Stimulated activated effector memory CD8-positive, alpha-beta T cell treated with anti-CD3 and anti-CD28 coated beads, Interleukin-12 subunit alpha, Interleukin-12 subunit beta, amount 100 ng/mL, for 72 hours (primary cell): Measurements from ENCODE around the gene PDE5A.
A peak's percentile ranks its signal among the peaks of the same experiment; 100 is the strongest.
"Not testable (repeated sequence)": the region's sequence is repeated elsewhere in the genome, so short reads cannot be mapped to it uniquely, and the experiment has no call there.

Source experiments
- ATAC-seq: fragments of 150-1000 bp; cut with Tn5 transposase; 2 replicates; pipeline ENCODE4 v1.10.0; 2021
- DNase-seq, 2 donors: peaks; one replicate each; pipeline ENCODE4 v3.0.0; 2021 to 2022; ENCODE audit warnings: low spot score in 2 of 2
- H3K27ac Mint-ChIP-seq: one replicate; pipeline ENCODE4 v1.8.0; 2022; ENCODE audit warnings: mild to moderate bottlenecking, mixed read lengths
- H3K36me3 Mint-ChIP-seq: one replicate; pipeline ENCODE4 v1.8.0; 2022; ENCODE audit warnings: mild to moderate bottlenecking, mixed read lengths
- H3K4me1 Mint-ChIP-seq: one replicate; pipeline ENCODE4 v1.8.0; 2022; ENCODE audit warnings: mixed read lengths
- H3K4me3 Mint-ChIP-seq: one replicate; pipeline ENCODE4 v1.8.0; 2022; ENCODE audit warnings: mild to moderate bottlenecking, mixed read lengths
- H3K9me3 Mint-ChIP-seq: one replicate; pipeline ENCODE4 v1.8.0; 2022; ENCODE audit warnings: mixed read lengths

PDE5A gene

GRCh38 chr4:119493886-119494285 is 134.7 kb downstream of the PDE5A start:
- no peak overlapping the region for H3K4me3 Mint-ChIP-seq
- no peak overlapping the region for H3K27ac Mint-ChIP-seq
- H3K9me3 Mint-ChIP-seq, result no peaks in the 10 kb centered on the region
- no peaks in the 10 kb centered on the region for H3K4me1 Mint-ChIP-seq
- ATAC-seq (no peak), DNase-seq (no peak)
- H3K36me3 Mint-ChIP-seq, result peaks cover 50% of the 10 kb centered on the region

GRCh38 chr4:119493419-119493818 is 135.2 kb downstream of the PDE5A start:
- DNase-seq (no peak), ATAC-seq (no peak)
- Mint-ChIP-seq H3K4me1 (no peaks in the 10 kb centered on the region), H3K9me3 (no peaks in the 10 kb centered on the region), H3K36me3 (peaks cover 45% of the 10 kb centered on the region), H3K4me3 (no peak overlapping the region), H3K27ac (no peak overlapping the region)

- no peaks in the 10 kb centered on the region for H3K9me3 Mint-ChIP-seq
- H3K4me1 Mint-ChIP-seq, result no peaks in the 10 kb centered on the region
- H3K4me3 Mint-ChIP-seq, result no peak overlapping the region
- H3K27ac Mint-ChIP-seq, result no peak overlapping the region
- peaks cover 14% of the 10 kb centered on the region for H3K36me3 Mint-ChIP-seq
- DNase-seq (no peak), ATAC-seq (no peak)
These were observed 138.3 kb downstream of the PDE5A start for GRCh38 chr4:119490335-119490734.

GRCh38 chr4:119489305-119489704 is 139.3 kb downstream of the PDE5A start:
- Mint-ChIP-seq H3K4me3 (no peak overlapping the region), H3K4me1 (no peaks in the 10 kb centered on the region), H3K9me3 (peaks cover 5% of the 10 kb centered on the region), H3K36me3 (peaks cover 5% of the 10 kb centered on the region), H3K27ac (peak overlapping the region; percentile 35)
- DNase-seq, result no peak
- no peak for ATAC-seq

GRCh38 chr4:119480331-119480730 is 148.3 kb downstream of the PDE5A start:
- Mint-ChIP-seq H3K9me3 (peaks cover 18% of the 10 kb centered on the region), H3K36me3 (peaks cover 34% of the 10 kb centered on the region), H3K4me1 (no peaks in the 10 kb centered on the region), H3K4me3 (no peak overlapping the region), H3K27ac (no peak overlapping the region)
- DNase-seq (no peak), ATAC-seq (no peak)

- Mint-ChIP-seq H3K4me3 (no peak overlapping the region), H3K27ac (no peak overlapping the region), H3K9me3 (peaks cover 18% of the 10 kb centered on the region), H3K36me3 (peaks cover 34% of the 10 kb centered on the region), H3K4me1 (no peaks in the 10 kb centered on the region)
- ATAC-seq (no peak), DNase-seq (no peak)
These were observed 148.8 kb downstream of the PDE5A start for GRCh38 chr4:119479835-119480234.

GRCh38 chr4:119479180-119479808 is 149.3 kb downstream of the PDE5A start:
- ATAC-seq (no peak), DNase-seq (no peak)
- Mint-ChIP-seq H3K9me3 (peaks cover 13% of the 10 kb centered on the region), H3K4me3 (no peak overlapping the region), H3K36me3 (peaks cover 40% of the 10 kb centered on the region), H3K27ac (no peak overlapping the region), H3K4me1 (no peaks in the 10 kb centered on the region)

GRCh38 chr4:119478446-119479179 is 150.0 kb downstream of the PDE5A start:
- Mint-ChIP-seq H3K27ac (no peak overlapping the region), H3K4me3 (no peak overlapping the region), H3K4me1 (no peaks in the 10 kb centered on the region), H3K9me3 (peaks cover 10% of the 10 kb centered on the region), H3K36me3 (peaks cover 40% of the 10 kb centered on the region)
- ATAC-seq (no peak), DNase-seq (no peak)

GRCh38 chr4:119477412-119478053 is 151.1 kb downstream of the PDE5A start:
- Mint-ChIP-seq H3K27ac (no peak overlapping the region), H3K36me3 (peaks cover 40% of the 10 kb centered on the region), H3K4me1 (no peaks in the 10 kb centered on the region), H3K9me3 (peaks cover 8% of the 10 kb centered on the region), H3K4me3 (no peak overlapping the region)
- no peak for ATAC-seq
- DNase-seq, result no peak

- no peaks in the 10 kb centered on the region for H3K9me3 Mint-ChIP-seq
- H3K4me3 Mint-ChIP-seq, result no peak overlapping the region
- no peak overlapping the region for H3K27ac Mint-ChIP-seq
- DNase-seq, result no peak
- peaks cover 38% of the 10 kb centered on the region for H3K36me3 Mint-ChIP-seq
- H3K4me1 Mint-ChIP-seq, result no peaks in the 10 kb centered on the region
- no peak for ATAC-seq
These were observed 157.3 kb downstream of the PDE5A start for GRCh38 chr4:119471259-119471658.

- DNase-seq, result not testable (repeated sequence)
These were observed 157.9 kb downstream of the PDE5A start for GRCh38 chr4:119470737-119471063.

GRCh38 chr4:119470021-119470736 is 158.4 kb downstream of the PDE5A start:
- not testable (repeated sequence) for H3K9me3 Mint-ChIP-seq, H3K4me1 Mint-ChIP-seq, H3K27ac Mint-ChIP-seq, H3K4me3 Mint-ChIP-seq, DNase-seq
- H3K36me3 Mint-ChIP-seq, result peaks cover 48% of the 10 kb centered on the region
- peak; percentile 84 for ATAC-seq

More at GRCh38 chr4:119470737-119471063, 157.9 kb downstream of the PDE5A start:
- not testable (repeated sequence) for H3K9me3 Mint-ChIP-seq, ATAC-seq, H3K27ac Mint-ChIP-seq, H3K4me1 Mint-ChIP-seq, H3K4me3 Mint-ChIP-seq
- H3K36me3 Mint-ChIP-seq, result peaks cover 43% of the 10 kb centered on the region

GRCh38 chr4:119469039-119469438 is 159.6 kb downstream of the PDE5A start:
- not testable (repeated sequence) for H3K9me3 Mint-ChIP-seq, H3K4me1 Mint-ChIP-seq, H3K27ac Mint-ChIP-seq, H3K4me3 Mint-ChIP-seq, ATAC-seq, DNase-seq
- H3K36me3 Mint-ChIP-seq, result peaks cover 50% of the 10 kb centered on the region

- H3K27ac Mint-ChIP-seq, ATAC-seq, DNase-seq, H3K4me3 Mint-ChIP-seq, H3K4me1 Mint-ChIP-seq, H3K9me3 Mint-ChIP-seq: not testable (repeated sequence)
- H3K36me3 Mint-ChIP-seq, result peaks cover 64% of the 10 kb centered on the region
These were observed 165.9 kb downstream of the PDE5A start for GRCh38 chr4:119462733-119463132.

- H3K4me1 Mint-ChIP-seq, DNase-seq, H3K9me3 Mint-ChIP-seq, ATAC-seq: not testable (repeated sequence)
- peak overlapping the region; percentile 98 for H3K27ac Mint-ChIP-seq
- peak overlapping the region; percentile 78 for H3K4me3 Mint-ChIP-seq
- peaks cover 27% of the 10 kb centered on the region for H3K36me3 Mint-ChIP-seq
These were observed 172.9 kb downstream of the PDE5A start for GRCh38 chr4:119455734-119456133.
